ENCODE results near the gene DCST2.
A peak's percentile ranks its signal among the peaks of the same experiment; 100 is the strongest.

Gene DCST2

GRCh38 chr1:155053531-155054105 is 20.0 kb upstream of the DCST2 start:
- Histone ChIP-seq H3K9me3 (ENCODE audit: control extremely low read depth in 1 of 5, control insufficient read depth in 4 of 5, insufficient read depth in 2 of 5, low read depth in 1 of 5, low read length in 4 of 5) (no peaks in the 10 kb centered on the region), H3K4me3 (ENCODE audit: control insufficient read depth in 1 of 7, extremely low read depth in 1 of 7, insufficient read depth in 4 of 7, low read depth in 2 of 7, low read length in 6 of 7) (peak overlapping the region in 1 of 7 experiments; percentile 88), H3K27me3 (replicated peaks in 2 of 5; ENCODE audit: control insufficient read depth in 4 of 5, insufficient read depth in 5 of 5, low read length in 4 of 5) (no peaks in the 10 kb centered on the region), H3K4me1 (ENCODE audit: control extremely low read depth in 1 of 4, control insufficient read depth in 4 of 4, insufficient read depth in 4 of 4, low read length in 3 of 4) (peaks cover 3 to 43% (median 40%) of the 10 kb centered on the region in 4 experiments), H3K36me3 (ENCODE audit: control insufficient read depth in 4 of 4, insufficient read depth in 4 of 4, low read length in 3 of 4) (peaks cover 0 to 42% (median 24%) of the 10 kb centered on the region in 4 experiments), H3K27ac (ENCODE audit: insufficient read depth in 1 of 2, low read depth in 1 of 2, low read length in 2 of 2, poor library complexity in 1 of 2, severe bottlenecking in 2 of 2) (no peak overlapping the region)
- ChIA-PET CTCF (interaction anchor here (0.9 to 22.6 kb wide), 14 partner anchors 7 to 494 kb away, joined by 3 to 368 read pairs (median 6); partner anchors contain the start of genes ADAM15, EFNA3 and EFNA4), POLR2A (no interaction called here)
- no peak for DNase-seq
- 98% methylated on average over 4 of the region's 7 CpGs for WGBS (ENCODE audit: insufficient coverage)

DNA sequence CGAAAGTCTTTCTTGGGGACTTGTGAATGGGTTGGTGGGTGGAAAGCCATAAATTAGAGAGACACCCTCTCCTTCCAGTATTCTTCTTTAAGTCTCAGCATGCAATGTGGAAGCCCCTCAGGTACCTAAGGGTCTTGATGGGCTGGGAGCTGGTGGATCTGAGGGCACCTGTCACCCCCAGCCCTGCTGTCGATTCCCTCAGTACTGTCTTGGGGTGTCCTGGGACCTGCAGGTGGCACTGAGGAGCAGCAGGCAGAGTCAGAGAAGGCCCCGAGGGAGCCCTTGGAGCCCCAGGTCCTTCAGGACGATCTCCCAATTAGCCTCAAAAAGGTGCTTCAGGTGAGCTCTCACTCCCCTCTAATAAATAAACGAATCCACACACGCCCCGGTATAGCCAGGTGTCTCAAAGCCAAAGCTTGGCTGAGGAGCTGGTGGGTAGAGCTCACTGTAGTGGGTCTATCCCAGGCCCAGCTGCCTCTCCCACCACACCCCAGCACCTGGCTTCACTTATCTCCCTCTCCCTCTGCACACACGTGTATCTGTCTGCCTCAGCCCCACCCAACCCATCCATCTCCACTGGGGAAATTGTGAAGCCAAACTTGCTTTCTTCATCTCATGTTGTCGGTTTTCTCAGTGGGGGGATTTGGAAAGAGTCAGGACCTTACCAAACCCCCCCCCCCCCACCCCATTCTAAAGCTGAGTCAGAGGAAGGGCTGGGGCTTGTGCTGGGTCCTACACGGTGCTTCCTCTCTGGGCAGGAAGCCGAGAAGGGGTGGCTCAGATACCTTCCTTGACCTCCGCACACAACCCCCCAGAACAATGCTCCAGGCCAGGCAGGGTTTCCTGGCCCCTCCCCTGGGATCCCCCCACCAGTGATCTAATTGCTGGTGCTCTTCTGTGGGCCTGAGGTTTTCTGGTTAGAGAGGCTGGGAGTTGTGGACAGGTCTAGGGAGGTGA is 19.1 kb upstream of the DCST2 start:
- Histone ChIP-seq H3K36me3 (ENCODE audit: control insufficient read depth in 4 of 4, insufficient read depth in 4 of 4, low read length in 3 of 4) (peaks cover 0 to 33% (median 16%) of the 10 kb centered on the region in 4 experiments), H3K4me1 (ENCODE audit: control extremely low read depth in 1 of 4, control insufficient read depth in 4 of 4, insufficient read depth in 4 of 4, low read length in 3 of 4) (peaks cover 3 to 43% (median 40%) of the 10 kb centered on the region in 4 experiments), H3K27ac (ENCODE audit: insufficient read depth in 1 of 2, low read depth in 1 of 2, low read length in 2 of 2, poor library complexity in 1 of 2, severe bottlenecking in 2 of 2) (no peak overlapping the region), H3K9me3 (ENCODE audit: control extremely low read depth in 1 of 5, control insufficient read depth in 4 of 5, insufficient read depth in 2 of 5, low read depth in 1 of 5, low read length in 4 of 5) (no peaks in the 10 kb centered on the region), H3K4me3 (ENCODE audit: control insufficient read depth in 1 of 7, extremely low read depth in 1 of 7, insufficient read depth in 4 of 7, low read depth in 2 of 7, low read length in 6 of 7) (peak overlapping the region; percentile 45 to 88 (median 79)), H3K27me3 (replicated peaks in 2 of 5; ENCODE audit: control insufficient read depth in 4 of 5, insufficient read depth in 5 of 5, low read length in 4 of 5) (no peaks in the 10 kb centered on the region)
- peak; percentile 42 to 53 (median 46) for DNase-seq
- 17% methylated on average over 7 of the region's 12 CpGs for WGBS (ENCODE audit: insufficient coverage)
- ChIA-PET POLR2A (interaction anchor here (0.7 to 1.3 kb wide), 3 partner anchors 9 to 147 kb away, joined by 3 read pairs; partner anchors contain the start of gene SLC50A1), CTCF (interaction anchor here (0.7 to 22.6 kb wide), 15 partner anchors 7 to 493 kb away, joined by 3 to 368 read pairs (median 4); partner anchors contain the start of genes ADAM15, EFNA3 and EFNA4)

DNA sequence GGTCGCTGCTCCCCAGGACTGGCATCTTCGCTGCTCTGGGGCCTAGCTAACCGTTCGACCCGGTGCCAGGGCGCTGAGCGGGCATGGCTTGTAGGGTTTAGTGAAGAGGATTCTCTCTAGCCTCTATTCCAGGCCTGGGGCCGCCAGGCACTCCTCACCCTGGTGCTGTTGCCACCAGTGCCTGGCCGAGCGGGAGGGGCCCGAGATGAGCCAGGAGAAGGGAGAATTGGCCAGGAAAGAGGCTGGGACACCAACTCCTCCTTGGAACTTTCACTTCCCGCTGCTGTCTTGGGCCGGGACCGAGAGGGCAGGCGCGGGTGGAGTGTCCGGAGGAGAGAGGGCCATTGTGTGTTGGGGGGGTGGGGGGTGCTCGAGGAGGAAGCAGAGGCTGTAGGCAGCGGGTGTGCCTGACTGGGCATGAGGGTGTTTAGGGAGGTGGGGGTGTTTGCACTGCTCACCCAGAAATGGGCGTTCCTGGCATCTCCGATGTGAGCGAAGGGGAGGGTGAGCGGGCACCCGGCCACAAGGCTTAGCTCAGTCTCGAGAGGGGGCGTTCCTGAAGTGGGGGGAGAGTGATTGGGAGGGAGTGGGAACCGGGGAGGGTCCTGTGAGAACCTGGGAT is 18.3 kb upstream of the DCST2 start:
- ChIA-PET CTCF (interaction anchor here (1.1 to 22.6 kb wide), 7 partner anchors 6 to 80 kb away, joined by 3 to 368 read pairs (median 13); partner anchors contain the start of genes ADAM15, EFNA3 and EFNA4), POLR2A (interaction anchor here (0.7 to 1.7 kb wide), 3 partner anchors 10 to 146 kb away, joined by 3 read pairs; no protein-coding TSS in a partner anchor)
- 0% methylated on average over 19 of the region's 27 CpGs for WGBS (ENCODE audit: insufficient coverage)
- Histone ChIP-seq H3K27ac (ENCODE audit: insufficient read depth in 1 of 2, low read depth in 1 of 2, low read length in 2 of 2, poor library complexity in 1 of 2, severe bottlenecking in 2 of 2) (peak overlapping the region; percentile 8 to 43), H3K4me1 (ENCODE audit: control extremely low read depth in 1 of 4, control insufficient read depth in 4 of 4, insufficient read depth in 4 of 4, low read length in 3 of 4) (peaks cover 3 to 43% (median 40%) of the 10 kb centered on the region in 4 experiments), H3K36me3 (ENCODE audit: control insufficient read depth in 4 of 4, insufficient read depth in 4 of 4, low read length in 3 of 4) (peaks cover 0 to 25% (median 10%) of the 10 kb centered on the region in 4 experiments), H3K27me3 (replicated peaks in 2 of 5; ENCODE audit: control insufficient read depth in 4 of 5, insufficient read depth in 5 of 5, low read length in 4 of 5) (no peaks in the 10 kb centered on the region), H3K9me3 (ENCODE audit: control extremely low read depth in 1 of 5, control insufficient read depth in 4 of 5, insufficient read depth in 2 of 5, low read depth in 1 of 5, low read length in 4 of 5) (no peaks in the 10 kb centered on the region), H3K4me3 (ENCODE audit: control insufficient read depth in 1 of 7, extremely low read depth in 1 of 7, insufficient read depth in 4 of 7, low read depth in 2 of 7, low read length in 6 of 7) (peak overlapping the region; percentile 45 to 88 (median 79))
- peak in 2 of 3 donors; percentile 51 to 54 for DNase-seq

GRCh38 chr1:155051342-155051776 is 17.8 kb upstream of the DCST2 start:
- peak overlapping the region; percentile 45 to 88 (median 79) for H3K4me3 ChIP-seq (ENCODE audit: control insufficient read depth in 1 of 7, extremely low read depth in 1 of 7, insufficient read depth in 4 of 7, low read depth in 2 of 7, low read length in 6 of 7)
- DNase-seq: no peak
- no peaks in the 10 kb centered on the region for H3K27me3 ChIP-seq (replicated peaks in 2 of 5; ENCODE audit: control insufficient read depth in 4 of 5, insufficient read depth in 5 of 5, low read length in 4 of 5)
- H3K4me1 ChIP-seq (ENCODE audit: control extremely low read depth in 1 of 4, control insufficient read depth in 4 of 4, insufficient read depth in 4 of 4, low read length in 3 of 4): peaks cover 3 to 43% (median 40%) of the 10 kb centered on the region in 4 experiments
- peak overlapping the region; percentile 8 to 43 for H3K27ac ChIP-seq (ENCODE audit: insufficient read depth in 1 of 2, low read depth in 1 of 2, low read length in 2 of 2, poor library complexity in 1 of 2, severe bottlenecking in 2 of 2)
- H3K36me3 ChIP-seq (ENCODE audit: control insufficient read depth in 4 of 4, insufficient read depth in 4 of 4, low read length in 3 of 4): peaks cover 0 to 20% (median 7%) of the 10 kb centered on the region in 4 experiments
- no peaks in the 10 kb centered on the region for H3K9me3 ChIP-seq (ENCODE audit: control extremely low read depth in 1 of 5, control insufficient read depth in 4 of 5, insufficient read depth in 2 of 5, low read depth in 1 of 5, low read length in 4 of 5)
- CTCF ChIA-PET: interaction anchor here (0.8 to 22.6 kb wide), 8 partner anchors 5 to 75 kb away, joined by 3 to 368 read pairs (median 4); partner anchors contain the start of genes ADAM15 and EFNA4
- POLR2A ChIA-PET: interaction anchor here (0.6 to 1.7 kb wide), 3 partner anchors 10 to 122 kb away, joined by 3 read pairs; partner anchors contain the start of gene KRTCAP2
- WGBS (ENCODE audit: insufficient coverage): 0% methylated on average over 16 of the region's 31 CpGs

DNA sequence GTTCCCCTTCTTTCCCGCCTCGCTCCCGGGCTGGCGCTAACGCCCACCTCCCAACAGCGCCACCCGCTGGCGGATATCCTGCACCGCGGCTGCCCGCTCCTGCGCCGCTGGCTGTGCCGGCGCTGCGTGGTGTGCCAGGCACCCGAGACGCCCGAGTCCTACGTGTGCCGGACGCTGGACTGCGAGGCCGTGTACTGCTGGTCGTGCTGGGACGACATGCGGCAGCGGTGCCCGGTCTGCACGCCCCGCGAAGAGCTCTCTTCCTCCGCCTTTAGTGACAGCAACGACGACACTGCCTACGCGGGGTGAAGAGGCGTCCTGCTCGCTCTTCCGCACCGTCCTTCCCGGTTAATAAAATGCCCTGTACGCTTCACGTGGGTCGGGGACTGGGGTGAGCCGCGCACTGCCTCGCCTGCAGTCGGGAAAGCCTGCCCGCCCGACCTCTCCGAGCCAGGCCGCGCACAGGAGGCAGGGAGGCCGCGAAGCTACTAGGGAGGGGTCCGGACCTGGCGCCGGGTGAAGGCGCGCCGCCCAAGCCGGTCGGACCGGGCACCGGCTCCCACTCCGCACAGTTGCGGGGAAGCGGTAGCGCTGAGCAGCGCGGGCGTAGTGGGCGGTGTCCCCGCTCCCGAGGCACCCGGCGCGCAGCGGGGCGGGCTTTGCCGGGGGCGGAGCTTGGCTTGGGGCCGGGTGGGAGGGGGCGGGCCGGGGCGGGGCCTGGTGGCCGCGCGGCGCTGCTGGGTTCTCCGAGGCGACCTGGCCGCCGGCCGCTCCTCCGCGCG is 17.2 kb upstream of the DCST2 start, which contains the start of gene ADAM15:
ADAM15 (plus strand) TSS at position 757 of the 782 bp plus-strand sequence. CDS start 71 bp downstream, outside the sequence.
- ChIA-PET CTCF (interaction anchor here (0.8 to 22.6 kb wide), 9 partner anchors 5 to 75 kb away, joined by 3 to 368 read pairs (median 4); partner anchors contain the start of genes ADAM15 and EFNA4), POLR2A (interaction anchor here (0.6 to 1.7 kb wide), 2 partner anchors 35 to 122 kb away, joined by 3 read pairs; partner anchors contain the start of gene KRTCAP2)
- H3K27ac ChIP-seq (ENCODE audit: insufficient read depth in 1 of 2, low read depth in 1 of 2, low read length in 2 of 2, poor library complexity in 1 of 2, severe bottlenecking in 2 of 2): peak within 1 kb of the TSS; percentile 8 to 43
- DNase-seq: peak; percentile 55 to 81 (median 72)
- H3K27me3 ChIP-seq (replicated peaks in 2 of 5; ENCODE audit: control insufficient read depth in 4 of 5, insufficient read depth in 5 of 5, low read length in 4 of 5): no peaks in the 10 kb centered on the region
- WGBS (ENCODE audit: insufficient coverage): 0% methylated on average over 47 of the region's 99 CpGs
- H3K36me3 ChIP-seq (ENCODE audit: control insufficient read depth in 4 of 4, insufficient read depth in 4 of 4, low read length in 3 of 4): peaks cover 0 to 14% (median 4%) of the 10 kb centered on the region in 4 experiments
- H3K9me3 ChIP-seq (ENCODE audit: control extremely low read depth in 1 of 5, control insufficient read depth in 4 of 5, insufficient read depth in 2 of 5, low read depth in 1 of 5, low read length in 4 of 5): no peaks in the 10 kb centered on the region
- peaks cover 3 to 43% (median 40%) of the 10 kb centered on the region in 4 experiments for H3K4me1 ChIP-seq (ENCODE audit: control extremely low read depth in 1 of 4, control insufficient read depth in 4 of 4, insufficient read depth in 4 of 4, low read length in 3 of 4)
- H3K4me3 ChIP-seq (ENCODE audit: control insufficient read depth in 1 of 7, extremely low read depth in 1 of 7, insufficient read depth in 4 of 7, low read depth in 2 of 7, low read length in 6 of 7): peak within 1 kb of the TSS; percentile 45 to 88 (median 79)
